Caco-2 (cell line): ENCODE results near the gene SLF2. TPM values are rescaled to one million over a fixed set of nuclear protein-coding genes. Genes with fewer than 3 reads are reported as not detected.

Source experiments
- BruUV-seq: library from RNA; stranded (reverse); fragments of 400-500 nt; replicated peaks from 2 replicates; lab custom pipeline; 2021; lab: Mats Ljungman, UMichigan
- CTCF ChIA-PET: fragments of 300-600 bp; sonication (Branson Sonifier 250); formaldehyde crosslinking; loops from one replicate; lab custom pipeline; 2022; ENCODE audit warnings: antibody characterized with exemption; lab: Charles Lee
- POLR2A ChIA-PET: fragments of 300-600 bp; sonication (Branson Sonifier 250); formaldehyde crosslinking; loops from one replicate; lab custom pipeline; 2022; ENCODE audit warnings: antibody characterized with exemption; lab: Charles Lee
- DNase-seq, 2 experiments: peaks; one replicate each; pipeline versions ENCODE4 v3.0.0 to v3.0.0-alpha.2; 2020 to 2022
- H3K27me3 ChIP-seq: replicated peaks from 2 replicates; pipeline ENCODE4 v1.6.0; 2011; ENCODE audit warnings: low read length; ENCODE audit not compliant: control insufficient read depth, insufficient read depth
- H3K36me3 ChIP-seq: 2 replicates; pipeline ENCODE4 v1.5.1; 2011; ENCODE audit warnings: low read length; ENCODE audit not compliant: control insufficient read depth, insufficient read depth
- H3K4me1 ChIP-seq: fragments of 250-450 bp; sonication (Bioruptor Pico); 2 replicates; pipeline ENCODE4 v1.5.1; 2020; ENCODE audit warnings: mild to moderate bottlenecking
- H3K4me3 ChIP-seq: 2 replicates; pipeline ENCODE4 v1.5.1; 2011; ENCODE audit warnings: low read depth, mild to moderate bottlenecking, control low read depth, low read length
- H3K9me3 ChIP-seq: fragments of 250-450 bp; sonication (Bioruptor Pico); 2 replicates; pipeline ENCODE4 v1.5.1; 2020; ENCODE audit warnings: mild to moderate bottlenecking, moderate library complexity
- H3K27ac Mint-ChIP-seq: one replicate; pipeline ENCODE4 v1.8.0; 2022; ENCODE audit warnings: mixed read lengths; ENCODE audit not compliant: unreplicated experiment
- H3K27me3 Mint-ChIP-seq: one replicate; pipeline ENCODE4 v1.8.0; 2022; ENCODE audit warnings: mixed read lengths; ENCODE audit not compliant: insufficient read depth, unreplicated experiment
- H3K36me3 Mint-ChIP-seq: one replicate; pipeline ENCODE4 v1.8.0; 2022; ENCODE audit warnings: mild to moderate bottlenecking, mixed read lengths; ENCODE audit not compliant: insufficient read depth, unreplicated experiment
- H3K4me1 Mint-ChIP-seq: one replicate; pipeline ENCODE4 v1.8.0; 2022; ENCODE audit warnings: low read depth, mixed read lengths; ENCODE audit not compliant: unreplicated experiment
- H3K4me3 Mint-ChIP-seq: one replicate; pipeline ENCODE4 v1.8.0; 2022; ENCODE audit warnings: mild to moderate bottlenecking, moderate library complexity, mixed read lengths; ENCODE audit not compliant: unreplicated experiment
- H3K9me3 Mint-ChIP-seq: one replicate; pipeline ENCODE4 v1.8.0; 2022; ENCODE audit warnings: mixed read lengths; ENCODE audit not compliant: unreplicated experiment
- intact Hi-C: fragments of 100-400 bp; cut with micrococcal nuclease; formaldehyde crosslinking; loops from one replicate; pipeline ENCODE4 v1.10.0; 2022; ENCODE audit not compliant: unreplicated experiment
- total RNA-seq: library from RNA; stranded (reverse); gene quantifications from 2 replicates; pipeline ENCODE4 v1.2.3, GENCODE V29; 2022
- TF ChIP-seq, protein P1 (sequence below), 2 experiments: fragments of 200-600 bp in 1 of 2; IDR thresholded peaks; 1 replicate in 1 of 2; 2 replicates in 1 of 2; pipeline versions ENCODE4 v1.5.1 to v1.8.0; 2011 to 2022; ENCODE audit warnings: antibody characterized with exemption in 1 of 2, control low read depth in 1 of 2, inconsistent platforms in 1 of 2, low read depth in 1 of 2, low read length in 1 of 2, mild to moderate bottlenecking in 1 of 2, moderate library complexity in 1 of 2; ENCODE audit not compliant: insufficient read depth in 1 of 2, severe bottlenecking in 1 of 2, unreplicated experiment in 1 of 2

Gene SLF2
- total RNA-seq, 1 experiment from 2014 or later, result 25.2 TPM

DNA sequence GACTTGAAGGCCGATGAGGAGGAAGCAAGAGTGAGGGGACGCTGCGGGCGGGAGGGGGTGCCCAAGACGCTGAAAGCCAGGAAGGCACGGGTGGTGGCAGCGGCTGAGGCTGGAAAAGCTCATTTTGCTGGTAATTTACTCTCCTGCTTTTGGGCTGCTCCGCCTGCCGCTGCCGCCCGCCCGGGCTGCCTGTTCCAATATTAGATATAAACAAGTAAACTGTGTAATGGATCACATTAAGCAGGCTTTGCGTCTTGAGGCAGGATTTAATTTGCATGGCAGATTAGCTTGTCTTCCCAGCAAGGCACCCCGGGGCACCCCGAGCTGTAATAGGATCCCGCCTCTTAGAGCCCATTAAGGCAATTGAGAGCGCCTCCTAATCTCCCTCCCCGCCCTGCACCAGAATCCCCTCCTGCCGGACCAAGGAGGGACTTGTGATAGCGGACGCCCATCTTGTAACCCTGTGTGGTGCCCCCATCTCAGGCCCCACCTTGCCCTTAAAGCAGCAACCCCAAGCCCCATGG lies 46.1 kb upstream of the SLF2 start:
- TF ChIP-seq, protein P1, sequence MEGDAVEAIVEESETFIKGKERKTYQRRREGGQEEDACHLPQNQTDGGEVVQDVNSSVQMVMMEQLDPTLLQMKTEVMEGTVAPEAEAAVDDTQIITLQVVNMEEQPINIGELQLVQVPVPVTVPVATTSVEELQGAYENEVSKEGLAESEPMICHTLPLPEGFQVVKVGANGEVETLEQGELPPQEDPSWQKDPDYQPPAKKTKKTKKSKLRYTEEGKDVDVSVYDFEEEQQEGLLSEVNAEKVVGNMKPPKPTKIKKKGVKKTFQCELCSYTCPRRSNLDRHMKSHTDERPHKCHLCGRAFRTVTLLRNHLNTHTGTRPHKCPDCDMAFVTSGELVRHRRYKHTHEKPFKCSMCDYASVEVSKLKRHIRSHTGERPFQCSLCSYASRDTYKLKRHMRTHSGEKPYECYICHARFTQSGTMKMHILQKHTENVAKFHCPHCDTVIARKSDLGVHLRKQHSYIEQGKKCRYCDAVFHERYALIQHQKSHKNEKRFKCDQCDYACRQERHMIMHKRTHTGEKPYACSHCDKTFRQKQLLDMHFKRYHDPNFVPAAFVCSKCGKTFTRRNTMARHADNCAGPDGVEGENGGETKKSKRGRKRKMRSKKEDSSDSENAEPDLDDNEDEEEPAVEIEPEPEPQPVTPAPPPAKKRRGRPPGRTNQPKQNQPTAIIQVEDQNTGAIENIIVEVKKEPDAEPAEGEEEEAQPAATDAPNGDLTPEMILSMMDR (IDR thresholded peaks at IDR 0.05; ENCODE audit: insufficient read depth in 1 of 2, low read depth in 1 of 2, low read length in 1 of 2, severe bottlenecking in 1 of 2, unreplicated experiment in 1 of 2), result no peak
- no peaks in the 10 kb centered on the region for H3K4me1 ChIP-seq
- ChIA-PET CTCF (no interaction called here), POLR2A (no interaction called here)
- no peaks in the 10 kb centered on the region for H3K27me3 ChIP-seq
- no peak overlapping the region for H3K4me3 ChIP-seq
- BruUV-seq, result no TSS peak
- intact Hi-C loops, result no loop called here
- no peak overlapping the region for H3K4me3 Mint-ChIP-seq
- no peaks in the 10 kb centered on the region for H3K4me1 Mint-ChIP-seq
- H3K9me3 Mint-ChIP-seq, result no peaks in the 10 kb centered on the region
- no peak for DNase-seq
- H3K9me3 ChIP-seq, result no peaks in the 10 kb centered on the region
- H3K27me3 Mint-ChIP-seq, result peaks cover 6% of the 10 kb centered on the region
- no peaks in the 10 kb centered on the region; the same call in 1 of the 2 replicates for H3K36me3 ChIP-seq
- H3K36me3 Mint-ChIP-seq, result no peaks in the 10 kb centered on the region
- H3K27ac Mint-ChIP-seq, result no peak overlapping the region

GRCh38 chr10:100867261-100867963 lies 45.4 kb upstream of the SLF2 start:
- ChIA-PET CTCF (no interaction called here), POLR2A (no interaction called here)
- H3K36me3 ChIP-seq, result no peaks in the 10 kb centered on the region; the same call in 1 of the 2 replicates
- H3K27me3 Mint-ChIP-seq, result peaks cover 2% of the 10 kb centered on the region
- H3K4me1 ChIP-seq, result no peaks in the 10 kb centered on the region
- H3K4me3 Mint-ChIP-seq, result no peak overlapping the region
- TF ChIP-seq, protein P1 (IDR thresholded peaks at IDR 0.05; ENCODE audit: insufficient read depth in 1 of 2, low read depth in 1 of 2, low read length in 1 of 2, severe bottlenecking in 1 of 2, unreplicated experiment in 1 of 2), result no peak
- H3K36me3 Mint-ChIP-seq, result no peaks in the 10 kb centered on the region
- BruUV-seq, result no TSS peak
- DNase-seq, result no peak
- H3K9me3 Mint-ChIP-seq, result no peaks in the 10 kb centered on the region
- H3K27me3 ChIP-seq, result no peaks in the 10 kb centered on the region
- intact Hi-C loops, result no loop called here
- H3K9me3 ChIP-seq, result no peaks in the 10 kb centered on the region
- H3K4me3 ChIP-seq, result no peak overlapping the region
- no peak overlapping the region for H3K27ac Mint-ChIP-seq
- no peaks in the 10 kb centered on the region for H3K4me1 Mint-ChIP-seq

DNA sequence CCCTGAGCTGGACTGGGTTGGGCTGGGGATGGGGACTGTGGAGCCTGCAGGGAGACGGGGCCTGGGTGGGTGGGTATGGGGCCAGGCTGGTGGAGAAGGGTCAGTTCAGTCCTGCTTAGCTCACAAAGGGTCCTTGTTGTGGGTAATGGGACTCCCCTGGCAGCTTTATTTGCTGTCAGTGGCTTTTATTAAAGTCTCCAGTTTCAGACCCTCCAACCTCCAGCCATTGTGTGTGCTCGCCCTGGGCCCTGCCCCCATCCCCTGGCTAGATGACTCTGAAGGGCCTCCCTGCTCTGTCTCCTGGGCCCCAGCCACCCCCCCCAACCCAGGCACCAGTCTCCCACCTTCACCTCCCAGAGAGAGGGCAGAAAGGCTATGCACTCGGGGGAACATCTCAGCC lies 44.4 kb upstream of the SLF2 start:
- Histone ChIP-seq H3K4me1 (no peaks in the 10 kb centered on the region), H3K4me3 (no peak overlapping the region), H3K9me3 (no peaks in the 10 kb centered on the region), H3K36me3 (no peaks in the 10 kb centered on the region; the same call in 1 of the 2 replicates), H3K27me3 (no peaks in the 10 kb centered on the region)
- H3K4me3 Mint-ChIP-seq, result no peak overlapping the region
- H3K36me3 Mint-ChIP-seq, result no peaks in the 10 kb centered on the region
- CTCF ChIA-PET, result no interaction called here
- H3K9me3 Mint-ChIP-seq, result no peaks in the 10 kb centered on the region
- no peak for DNase-seq
- intact Hi-C loops, result no loop called here
- BruUV-seq, result no TSS peak
- TF ChIP-seq, protein P1 (IDR thresholded peaks at IDR 0.05; ENCODE audit: insufficient read depth in 1 of 2, low read depth in 1 of 2, low read length in 1 of 2, severe bottlenecking in 1 of 2, unreplicated experiment in 1 of 2), result no peak
- no peaks in the 10 kb centered on the region for H3K4me1 Mint-ChIP-seq
- H3K27ac Mint-ChIP-seq, result no peak overlapping the region
- POLR2A ChIA-PET, result no interaction called here
- no peaks in the 10 kb centered on the region for H3K27me3 Mint-ChIP-seq
